HG02981 (cell line): ENCODE data around the gene FHDC1.

Experiments
- ATAC-seq: cut with Tn5 transposase; IDR thresholded peaks from one replicate; pipeline ENCODE4 v1.9.1; 2021; ENCODE audit warnings: mild to moderate bottlenecking, moderate library complexity; ENCODE audit not compliant: unreplicated experiment

Gene FHDC1

DNA sequence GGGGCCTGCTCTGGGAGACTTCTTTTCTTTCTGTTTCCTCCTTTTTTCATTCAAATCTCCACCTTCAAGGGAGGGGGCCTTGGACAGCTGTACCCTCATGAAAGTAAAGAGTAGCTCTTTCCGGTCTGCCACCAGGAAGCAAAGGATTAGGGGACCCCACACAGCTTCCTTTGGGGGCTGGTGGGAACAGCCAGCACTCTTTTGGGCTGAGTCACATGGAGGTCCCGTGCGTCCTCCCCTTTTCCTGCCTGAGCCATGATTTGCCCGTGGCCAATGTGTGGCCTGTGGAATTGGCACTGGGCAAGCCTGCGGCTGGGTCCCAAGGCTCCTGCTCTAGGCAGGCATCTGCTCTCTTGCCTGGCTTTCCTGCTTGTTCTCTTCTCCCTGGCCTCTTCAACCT lies 65.5 kb downstream of the FHDC1 start:
- ATAC-seq = no peak

GRCh38 chr4:153002110-153002509 lies 66.0 kb downstream of the FHDC1 start:
- no peak for ATAC-seq

DNA sequence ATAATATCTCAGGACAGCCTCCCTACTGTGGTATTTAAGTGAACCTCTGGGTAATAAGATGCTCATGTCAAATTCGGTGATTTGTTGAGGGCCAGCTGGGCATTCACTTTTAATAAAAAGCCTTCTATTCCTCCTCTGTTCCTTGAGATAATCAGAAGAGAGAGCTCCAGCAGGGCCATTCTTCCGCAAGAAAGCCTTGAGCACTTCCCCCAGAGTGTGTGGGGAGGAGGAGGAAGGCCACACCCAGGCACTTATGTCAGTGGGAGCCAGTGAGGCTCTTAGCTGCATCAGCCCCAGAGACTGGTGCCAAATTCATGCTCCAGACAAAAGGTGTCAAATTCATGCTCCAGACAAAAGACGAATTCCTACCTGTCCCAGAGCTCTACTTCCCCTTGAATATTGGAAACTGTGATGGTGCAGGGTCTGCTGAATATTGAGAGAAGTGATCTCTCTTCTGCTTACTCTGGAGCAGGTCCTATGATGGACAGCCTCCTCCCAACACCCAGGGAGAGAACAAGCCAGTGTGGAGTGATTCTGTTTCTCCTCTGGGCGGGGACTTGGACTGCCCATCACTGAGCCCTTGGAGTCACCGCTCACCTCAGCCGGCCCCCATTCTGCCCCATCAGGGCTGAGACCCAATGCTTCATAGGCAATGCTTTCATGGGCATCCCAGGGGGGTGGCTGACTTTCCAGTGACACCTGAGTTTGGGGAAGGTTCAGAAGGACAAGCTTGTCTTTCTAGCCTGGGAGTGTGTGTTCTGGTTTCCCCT lies 68.1 kb downstream of the FHDC1 start:
- no peak for ATAC-seq

- no peak for ATAC-seq
These were observed 69.8 kb downstream of the FHDC1 start for GRCh38 chr4:153005899-153006381.

GRCh38 chr4:153008578-153009199 lies 72.6 kb downstream of the FHDC1 start:
- ATAC-seq = peak; percentile 89

DNA sequence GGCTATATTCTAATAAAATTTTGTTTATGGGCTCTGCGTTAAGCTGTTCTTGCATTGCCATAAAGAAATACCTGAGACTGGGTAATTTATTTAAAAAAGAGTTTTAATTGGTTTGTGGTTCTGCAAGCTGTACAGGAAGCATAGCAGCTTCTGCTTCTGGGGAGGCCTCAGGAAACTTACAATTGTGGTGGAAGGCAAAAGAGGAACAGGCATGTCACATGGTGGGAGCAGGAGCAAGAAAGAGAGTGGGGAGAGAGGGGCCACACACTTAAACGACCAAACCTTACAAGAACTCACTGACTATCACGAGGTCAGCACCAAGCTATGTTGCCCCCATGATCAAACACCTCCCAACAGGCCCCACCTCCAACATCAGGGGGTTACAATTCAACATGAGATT lies 74.0 kb downstream of the FHDC1 start:
- ATAC-seq = no peak

GRCh38 chr4:153013202-153013977 lies 77.3 kb downstream of the FHDC1 start:
- no peak for ATAC-seq

- no peak for ATAC-seq
These were observed 78.3 kb downstream of the FHDC1 start for GRCh38 chr4:153014460-153014859.

- ATAC-seq = no peak
These were observed 80.5 kb downstream of the FHDC1 start for GRCh38 chr4:153016592-153016991.

- ATAC-seq = no peak
These were observed 81.9 kb downstream of the FHDC1 start for GRCh38 chr4:153018031-153018430.

- no peak for ATAC-seq
These were observed 82.6 kb downstream of the FHDC1 start for GRCh38 chr4:153018684-153019083.

DNA sequence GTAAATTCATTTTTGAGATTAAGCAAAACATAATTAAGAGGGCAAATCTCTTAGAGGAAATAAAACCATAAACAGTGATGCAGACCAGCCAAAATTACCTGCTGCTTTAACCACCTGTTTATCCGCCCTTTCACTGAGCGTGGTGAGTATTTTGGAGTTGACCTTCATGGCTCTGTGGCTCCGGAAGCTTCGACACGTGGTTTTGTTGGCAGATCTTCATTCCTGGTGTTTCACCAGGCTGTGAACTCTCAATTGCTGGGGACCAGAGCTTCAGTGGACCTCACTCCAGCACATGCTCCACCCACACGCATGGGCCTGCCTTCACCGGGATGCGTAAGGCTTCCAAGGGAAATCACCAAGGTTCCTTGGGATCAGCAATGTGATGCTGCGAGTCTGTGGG lies 83.8 kb downstream of the FHDC1 start:
- ATAC-seq = no peak

GRCh38 chr4:153020457-153020856 lies 84.3 kb downstream of the FHDC1 start:
- ATAC-seq = no peak

GRCh38 chr4:153021276-153021675 lies 85.2 kb downstream of the FHDC1 start:
- no peak for ATAC-seq

GRCh38 chr4:153022241-153022715 lies 86.2 kb downstream of the FHDC1 start:
- no peak for ATAC-seq

- ATAC-seq = no peak
These were observed 87.0 kb downstream of the FHDC1 start for GRCh38 chr4:153023139-153023538.

GRCh38 chr4:153023692-153024394 lies 87.7 kb downstream of the FHDC1 start:
- ATAC-seq = no peak

DNA sequence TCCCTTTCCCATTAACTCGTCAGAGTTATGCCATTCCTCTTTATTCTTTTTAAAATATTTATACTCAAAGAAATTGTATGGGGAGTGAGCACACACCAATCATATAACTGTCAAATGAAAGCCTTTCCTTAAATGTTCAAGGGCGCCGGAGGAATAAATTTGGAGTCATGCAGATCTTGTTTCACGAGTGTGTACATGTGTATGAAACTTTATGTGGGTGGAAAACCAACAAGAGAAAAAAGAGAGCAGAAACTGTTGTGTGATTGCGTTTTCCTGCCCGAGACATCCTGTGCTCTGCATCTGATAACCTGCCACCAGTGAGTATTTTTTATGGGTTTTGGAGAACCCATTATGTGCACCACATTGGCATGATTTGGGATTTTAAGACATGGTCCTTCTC lies 88.3 kb downstream of the FHDC1 start:
- no peak for ATAC-seq

GRCh38 chr4:153025406-153025805 lies 89.3 kb downstream of the FHDC1 start:
- no peak for ATAC-seq

- ATAC-seq = no peak
These were observed 90.6 kb downstream of the FHDC1 start for GRCh38 chr4:153026591-153027346.
